HS-5 (cell line): ENCODE data around the gene TRMT2A.

Experiments used
- DNase-seq: peaks from one replicate; pipeline ENCODE4 v3.0.0-alpha.2; 2012; ENCODE audit warnings: low read depth

TRMT2A gene

GRCh38 chr22:20116376-20116950 lies 563 bp downstream of the TRMT2A start:
- DNase-seq, result no peak

GRCh38 chr22:20115691-20116375 lies 1.2 kb downstream of the TRMT2A start, which contains the start of gene RANBP1:
TSS of gene RANBP1 (plus strand) at chr22:20116104. CDS start at chr22:20116185, 81 bp downstream.
- DNase-seq, result no peak

GRCh38 chr22:20114506-20115475 lies 2.2 kb downstream of the TRMT2A start:
- DNase-seq, result no peak

- DNase-seq, result no peak
Observed at GRCh38 chr22:20113551-20114310, 3.3 kb downstream of the TRMT2A start.

GRCh38 chr22:20112623-20113511 lies 4.2 kb downstream of the TRMT2A start:
- DNase-seq, result no peak

GRCh38 chr22:20111689-20112622 lies 5.1 kb downstream of the TRMT2A start:
- DNase-seq, result no peak

GRCh38 chr22:20111045-20111688 lies 5.9 kb downstream of the TRMT2A start:
- DNase-seq, result no peak

GRCh38 chr22:20110359-20110985 lies 6.6 kb downstream of the TRMT2A start:
- DNase-seq, result no peak

- no peak for DNase-seq
Observed at GRCh38 chr22:20109411-20110358, 7.3 kb downstream of the TRMT2A start.

GRCh38 chr22:20108757-20109230 lies 8.2 kb downstream of the TRMT2A start:
- no peak for DNase-seq

GRCh38 chr22:20107951-20108756 lies 8.9 kb downstream of the TRMT2A start:
- no peak for DNase-seq

- DNase-seq, result no peak
Observed at GRCh38 chr22:20107471-20107901, 9.5 kb downstream of the TRMT2A start.

- no peak for DNase-seq
Observed at GRCh38 chr22:20106849-20107237, 10.2 kb downstream of the TRMT2A start.

- DNase-seq, result no peak
Observed at GRCh38 chr22:20106205-20106848, 10.7 kb downstream of the TRMT2A start.

- no peak for DNase-seq
Observed at GRCh38 chr22:20105456-20106204, 11.4 kb downstream of the TRMT2A start.
